Neural cell (in vitro differentiated cells): ENCODE data around the gene ARMC2. TPM values are rescaled to one million over a fixed set of nuclear protein-coding genes. Genes with fewer than 3 reads are reported as not detected.

ENCODE experiments used
- H2AFZ ChIP-seq: fragments of 200-600, 300-800 bp; sonication (generic), shearing (Covaris generic); 2 replicates; pipeline ENCODE4 v1.6.0; 2014; ENCODE audit warnings: low read depth, mild to moderate bottlenecking, antibody characterized with exemption, low read length, moderate library complexity
- H3F3A ChIP-seq: fragments of 200-600 bp; shearing (Covaris generic); 2 replicates; pipeline ENCODE4 v1.6.1; 2016; ENCODE audit warnings: mild to moderate bottlenecking, moderate library complexity, mixed read lengths, antibody characterized with exemption, low read length; ENCODE audit not compliant: insufficient read depth, poor library complexity, severe bottlenecking
- H3K27ac ChIP-seq: fragments of 200-600, 300-800 bp; sonication (generic), shearing (Covaris generic); 2 replicates; pipeline ENCODE4 v1.5.1; 2014; ENCODE audit warnings: mild to moderate bottlenecking, low read length, moderate library complexity
- H3K27me3 ChIP-seq: fragments of 300-800, 200-600 bp; sonication (generic), shearing (Covaris generic); 2 replicates; pipeline ENCODE4 v1.6.0; 2014; ENCODE audit warnings: mild to moderate bottlenecking, low read depth, low read length, moderate library complexity; ENCODE audit not compliant: insufficient read depth
- H3K36me3 ChIP-seq: fragments of 300-800, 200-600 bp; sonication (generic), shearing (Covaris generic); 2 replicates; pipeline ENCODE4 v1.5.1; 2014; ENCODE audit warnings: mild to moderate bottlenecking, antibody characterized with exemption, low read length, moderate library complexity; ENCODE audit not compliant: insufficient read depth
- H3K4me2 ChIP-seq: fragments of 300-800, 200-600 bp; sonication (generic), shearing (Covaris generic); 2 replicates; pipeline ENCODE4 v1.6.0; 2014; ENCODE audit warnings: mild to moderate bottlenecking, low read length
- H3K4me3 ChIP-seq: fragments of 300-800, 200-600 bp; sonication (generic), shearing (Covaris generic); 2 replicates; pipeline ENCODE4 v1.5.1; 2014; ENCODE audit warnings: mild to moderate bottlenecking, low read length, moderate library complexity
- H3K79me2 ChIP-seq: fragments of 200-600 bp; shearing (Covaris generic); replicated peaks from 2 replicates; pipeline ENCODE4 v1.6.0; 2014; ENCODE audit warnings: mild to moderate bottlenecking, low read length, moderate library complexity; ENCODE audit not compliant: insufficient read depth
- H3K9ac ChIP-seq: fragments of 300-800, 200-600 bp; sonication (generic), shearing (Covaris generic); 2 replicates; pipeline ENCODE4 v1.6.1; 2016; ENCODE audit warnings: mild to moderate bottlenecking, low read length, mixed read lengths
- H3K9me2 ChIP-seq: fragments of 200-600 bp; shearing (Covaris generic); 2 replicates; pipeline ENCODE4 v1.6.1; 2016; ENCODE audit warnings: mild to moderate bottlenecking, low read length, mixed read lengths; ENCODE audit not compliant: insufficient read depth
- H3K9me3 ChIP-seq: fragments of 200-600, 300-800 bp; sonication (generic), shearing (Covaris generic); 2 replicates; pipeline ENCODE4 v1.6.1; 2016; ENCODE audit warnings: mild to moderate bottlenecking, mixed run types, low read length, moderate library complexity, mixed read lengths
- H4K20me1 ChIP-seq: fragments of 200-600 bp; shearing (Covaris generic); 2 replicates; pipeline ENCODE4 v1.6.1; 2016; ENCODE audit warnings: mild to moderate bottlenecking, mixed run types; ENCODE audit not compliant: insufficient read depth
- EP300 ChIP-seq: fragments of 450-650 bp; conservative IDR thresholded peaks from 2 replicates; pipeline ENCODE4 v1.6.1; 2014; ENCODE audit warnings: antibody characterized with exemption, mild to moderate bottlenecking, moderate library complexity; ENCODE audit not compliant: poor library complexity, severe bottlenecking
- EZH2 ChIP-seq: fragments of 200-600, 300-800 bp; shearing (Covaris generic), sonication (generic); IDR thresholded peaks from 2 replicates; pipeline ENCODE4 v1.6.1; 2014; ENCODE audit warnings: antibody characterized with exemption, low read length, borderline replicate concordance, mild to moderate bottlenecking; ENCODE audit not compliant: insufficient read depth, poor library complexity, severe bottlenecking
- MXI1 ChIP-seq: fragments of 450-650 bp; conservative IDR thresholded peaks from 2 replicates; pipeline ENCODE4 v1.6.1; 2014; ENCODE audit warnings: antibody characterized with exemption, mild to moderate bottlenecking; ENCODE audit not compliant: poor library complexity, severe bottlenecking
- POLR2AphosphoS5 ChIP-seq: IDR thresholded peaks from 2 replicates; pipeline ENCODE4 v1.6.1; 2012
- RAD21 ChIP-seq: fragments of 450-650 bp; conservative IDR thresholded peaks from 2 replicates; pipeline ENCODE4 v1.6.1; 2014; ENCODE audit warnings: antibody characterized with exemption, mild to moderate bottlenecking, moderate library complexity
- SMC3 ChIP-seq: fragments of 450-650 bp; conservative IDR thresholded peaks from 2 replicates; pipeline ENCODE4 v1.6.1; 2014; ENCODE audit warnings: antibody characterized with exemption, mild to moderate bottlenecking, moderate library complexity; ENCODE audit not compliant: poor library complexity
- TAF1 ChIP-seq: IDR thresholded peaks from 2 replicates; pipeline ENCODE4 v1.6.1; 2012; ENCODE audit warnings: low read depth
- polyA plus RNA-seq: library from polyadenylated mRNA; depleted of rRNA; stranded (reverse); fragments of >200 nt; gene quantifications from 2 replicates; pipeline ENCODE4 v1.2.3, GENCODE V29; 2014
- TF ChIP-seq, protein P1 (sequence below): fragments of 450-650 bp; IDR thresholded peaks from 2 replicates; pipeline ENCODE4 v1.5.1; 2014; ENCODE audit warnings: antibody characterized with exemption, mild to moderate bottlenecking, moderate library complexity; ENCODE audit not compliant: poor library complexity, severe bottlenecking
- TF ChIP-seq, protein P2 (sequence below): IDR thresholded peaks from 2 replicates; pipeline ENCODE4 v1.6.1; 2012; ENCODE audit warnings: borderline replicate concordance

Gene ARMC2
- polyA plus RNA-seq, 1 donor from 2014 or later, result 18.6 TPM

DNA sequence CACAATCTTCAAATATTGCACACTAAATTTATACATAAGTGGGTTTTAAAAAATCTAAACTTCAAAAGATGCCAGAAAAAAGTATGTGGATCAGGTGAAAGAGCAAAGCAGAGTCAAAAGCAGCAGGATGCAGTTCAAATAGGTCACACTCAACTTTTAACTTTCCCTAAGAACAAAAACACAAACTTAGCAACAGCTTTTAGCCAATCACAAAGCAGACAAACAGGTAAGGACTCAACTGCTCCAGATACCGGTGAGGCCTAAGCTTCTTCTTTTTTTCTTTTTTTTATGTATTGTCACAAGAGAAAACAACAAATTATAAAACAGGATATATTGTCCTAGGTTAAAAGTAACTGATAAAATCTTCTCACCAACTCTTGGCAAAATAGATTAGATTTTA lies 171.7 kb downstream of the ARMC2 start:
- Histone ChIP-seq H3F3A (no peaks in the 10 kb centered on the region), H2AFZ (no peak overlapping the region), H3K9me2 (no peaks in the 10 kb centered on the region), H3K36me3 (no peaks in the 10 kb centered on the region), H3K79me2 (no peaks in the 10 kb centered on the region), H3K4me2 (no peak overlapping the region), H4K20me1 (no peaks in the 10 kb centered on the region), H3K9ac (no peak overlapping the region), H3K9me3 (no peaks in the 10 kb centered on the region), H3K27me3 (no peaks in the 10 kb centered on the region), H3K27ac (no peak overlapping the region), H3K4me3 (no peak overlapping the region)
- TF ChIP-seq POLR2AphosphoS5, result no peak
- no peak for TF ChIP-seq SMC3
- no peak for TF ChIP-seq EZH2
- no peak for TF ChIP-seq TAF1
- no peak for TF ChIP-seq EP300
- no peak for TF ChIP-seq MXI1
- no peak for TF ChIP-seq RAD21
- TF ChIP-seq, protein P1, sequence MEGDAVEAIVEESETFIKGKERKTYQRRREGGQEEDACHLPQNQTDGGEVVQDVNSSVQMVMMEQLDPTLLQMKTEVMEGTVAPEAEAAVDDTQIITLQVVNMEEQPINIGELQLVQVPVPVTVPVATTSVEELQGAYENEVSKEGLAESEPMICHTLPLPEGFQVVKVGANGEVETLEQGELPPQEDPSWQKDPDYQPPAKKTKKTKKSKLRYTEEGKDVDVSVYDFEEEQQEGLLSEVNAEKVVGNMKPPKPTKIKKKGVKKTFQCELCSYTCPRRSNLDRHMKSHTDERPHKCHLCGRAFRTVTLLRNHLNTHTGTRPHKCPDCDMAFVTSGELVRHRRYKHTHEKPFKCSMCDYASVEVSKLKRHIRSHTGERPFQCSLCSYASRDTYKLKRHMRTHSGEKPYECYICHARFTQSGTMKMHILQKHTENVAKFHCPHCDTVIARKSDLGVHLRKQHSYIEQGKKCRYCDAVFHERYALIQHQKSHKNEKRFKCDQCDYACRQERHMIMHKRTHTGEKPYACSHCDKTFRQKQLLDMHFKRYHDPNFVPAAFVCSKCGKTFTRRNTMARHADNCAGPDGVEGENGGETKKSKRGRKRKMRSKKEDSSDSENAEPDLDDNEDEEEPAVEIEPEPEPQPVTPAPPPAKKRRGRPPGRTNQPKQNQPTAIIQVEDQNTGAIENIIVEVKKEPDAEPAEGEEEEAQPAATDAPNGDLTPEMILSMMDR, result no peak
- TF ChIP-seq, protein P2, sequence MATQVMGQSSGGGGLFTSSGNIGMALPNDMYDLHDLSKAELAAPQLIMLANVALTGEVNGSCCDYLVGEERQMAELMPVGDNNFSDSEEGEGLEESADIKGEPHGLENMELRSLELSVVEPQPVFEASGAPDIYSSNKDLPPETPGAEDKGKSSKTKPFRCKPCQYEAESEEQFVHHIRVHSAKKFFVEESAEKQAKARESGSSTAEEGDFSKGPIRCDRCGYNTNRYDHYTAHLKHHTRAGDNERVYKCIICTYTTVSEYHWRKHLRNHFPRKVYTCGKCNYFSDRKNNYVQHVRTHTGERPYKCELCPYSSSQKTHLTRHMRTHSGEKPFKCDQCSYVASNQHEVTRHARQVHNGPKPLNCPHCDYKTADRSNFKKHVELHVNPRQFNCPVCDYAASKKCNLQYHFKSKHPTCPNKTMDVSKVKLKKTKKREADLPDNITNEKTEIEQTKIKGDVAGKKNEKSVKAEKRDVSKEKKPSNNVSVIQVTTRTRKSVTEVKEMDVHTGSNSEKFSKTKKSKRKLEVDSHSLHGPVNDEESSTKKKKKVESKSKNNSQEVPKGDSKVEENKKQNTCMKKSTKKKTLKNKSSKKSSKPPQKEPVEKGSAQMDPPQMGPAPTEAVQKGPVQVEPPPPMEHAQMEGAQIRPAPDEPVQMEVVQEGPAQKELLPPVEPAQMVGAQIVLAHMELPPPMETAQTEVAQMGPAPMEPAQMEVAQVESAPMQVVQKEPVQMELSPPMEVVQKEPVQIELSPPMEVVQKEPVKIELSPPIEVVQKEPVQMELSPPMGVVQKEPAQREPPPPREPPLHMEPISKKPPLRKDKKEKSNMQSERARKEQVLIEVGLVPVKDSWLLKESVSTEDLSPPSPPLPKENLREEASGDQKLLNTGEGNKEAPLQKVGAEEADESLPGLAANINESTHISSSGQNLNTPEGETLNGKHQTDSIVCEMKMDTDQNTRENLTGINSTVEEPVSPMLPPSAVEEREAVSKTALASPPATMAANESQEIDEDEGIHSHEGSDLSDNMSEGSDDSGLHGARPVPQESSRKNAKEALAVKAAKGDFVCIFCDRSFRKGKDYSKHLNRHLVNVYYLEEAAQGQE, result no peak

DNA sequence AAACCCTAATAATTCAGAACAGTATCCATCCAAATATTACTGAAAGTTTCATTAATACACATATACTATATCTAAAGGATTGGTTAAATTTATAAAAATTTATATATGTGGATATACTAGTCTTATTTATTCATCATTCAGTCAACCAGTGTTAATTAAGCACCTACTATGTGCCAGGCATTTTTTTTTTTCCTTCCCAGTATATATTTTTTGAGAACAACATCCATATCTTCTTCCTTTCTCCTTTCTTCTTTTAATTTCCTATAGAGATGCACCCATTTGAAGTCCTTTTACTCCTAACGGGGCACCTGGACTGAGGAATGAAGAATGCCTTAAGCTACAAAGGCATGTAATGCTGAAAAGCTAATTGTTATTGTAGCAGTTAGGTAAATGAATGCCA lies 173.6 kb downstream of the ARMC2 start:
- H3K36me3 ChIP-seq, result no peaks in the 10 kb centered on the region
- no peak overlapping the region for H3K27ac ChIP-seq
- no peaks in the 10 kb centered on the region for H3K9me3 ChIP-seq
- no peak for TF ChIP-seq RAD21
- H3K79me2 ChIP-seq, result no peaks in the 10 kb centered on the region
- H3K4me2 ChIP-seq, result no peak overlapping the region
- H2AFZ ChIP-seq, result no peak overlapping the region
- no peak overlapping the region for H3K9ac ChIP-seq
- no peaks in the 10 kb centered on the region for H4K20me1 ChIP-seq
- no peaks in the 10 kb centered on the region for H3F3A ChIP-seq
- no peaks in the 10 kb centered on the region for H3K9me2 ChIP-seq
- H3K27me3 ChIP-seq, result no peaks in the 10 kb centered on the region
- no peak overlapping the region for H3K4me3 ChIP-seq

DNA sequence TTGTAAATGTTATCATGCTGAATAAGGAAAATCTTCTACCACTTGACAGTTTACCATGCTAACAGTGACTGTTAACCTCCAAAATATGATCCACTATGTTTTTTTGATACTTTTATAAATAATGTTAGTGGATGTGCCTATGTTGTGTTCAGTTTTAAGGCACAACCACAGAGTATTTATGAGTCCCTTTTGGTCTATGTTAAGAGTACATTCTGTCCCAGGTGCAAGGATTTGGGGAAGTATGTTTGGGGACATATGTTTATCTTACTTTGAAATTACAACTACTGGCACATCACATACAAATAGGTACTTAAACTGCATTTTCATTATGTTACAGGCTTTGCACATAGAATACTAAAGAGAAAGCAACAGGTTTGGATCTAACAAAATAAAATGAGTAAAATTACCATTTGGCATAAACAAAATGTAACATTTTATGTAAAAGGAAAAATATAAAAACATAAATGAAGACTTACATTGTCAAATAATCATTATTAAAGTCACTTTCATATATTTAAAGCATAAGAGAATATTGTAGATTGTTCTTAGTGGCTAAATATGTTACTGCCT lies 175.2 kb downstream of the ARMC2 start:
- TF ChIP-seq RAD21 (no peak), TAF1 (no peak), EP300 (no peak), MXI1 (no peak), POLR2AphosphoS5 (no peak), SMC3 (no peak), EZH2 (no peak)
- TF ChIP-seq, protein P2, result no peak
- TF ChIP-seq, protein P1, result no peak
- Histone ChIP-seq H3K9me2 (no peaks in the 10 kb centered on the region), H3K36me3 (no peaks in the 10 kb centered on the region), H3K9ac (no peak overlapping the region), H3K4me2 (no peak overlapping the region), H3K79me2 (no peaks in the 10 kb centered on the region), H3K9me3 (no peaks in the 10 kb centered on the region), H3K27me3 (no peaks in the 10 kb centered on the region), H2AFZ (no peak overlapping the region), H3F3A (no peaks in the 10 kb centered on the region), H3K4me3 (no peak overlapping the region), H4K20me1 (no peaks in the 10 kb centered on the region), H3K27ac (no peak overlapping the region)
